MCF 10A (cell line): ENCODE data around the gene HRK. TPM values are rescaled to one million over a fixed set of nuclear protein-coding genes. Genes with fewer than 3 reads are reported as not detected.
A peak's percentile ranks its signal among the peaks of the same experiment; 100 is the strongest.

Source experiments
- BruUV-seq: library from RNA; stranded (reverse); fragments of 400-500 nt; replicated peaks from 2 replicates; lab custom pipeline; 2021; lab: Mats Ljungman, UMichigan
- CTCF ChIA-PET: fragments of 300-600 bp; sonication (Branson Sonifier 250); formaldehyde crosslinking; extraction: SDS; loops from one replicate; lab custom pipeline; 2021; ENCODE audit warnings: antibody characterized with exemption, inconsistent platforms; lab: Yijun Ruan, JAX
- POLR2A ChIA-PET: fragments of 300-600, 350-650 bp; sonication (Branson Sonifier 250); formaldehyde crosslinking; extraction: SDS; loops from one replicate; lab custom pipeline; 2020; ENCODE audit warnings: antibody characterized with exemption, inconsistent platforms; lab: Yijun Ruan, JAX
- DNase-seq: peaks from one replicate; pipeline ENCODE4 v3.0.0-alpha.2; 2018; ENCODE audit not compliant: unreplicated experiment
- H3K27ac Mint-ChIP-seq: one replicate; pipeline ENCODE4 v1.8.0; 2022; ENCODE audit warnings: mild to moderate bottlenecking, low read depth, mixed read lengths; ENCODE audit not compliant: unreplicated experiment
- H3K27me3 Mint-ChIP-seq: one replicate; pipeline ENCODE4 v1.8.0; 2022; ENCODE audit warnings: mixed read lengths; ENCODE audit not compliant: insufficient read depth, unreplicated experiment
- H3K36me3 Mint-ChIP-seq: one replicate; pipeline ENCODE4 v1.8.0; 2022; ENCODE audit warnings: mild to moderate bottlenecking, moderate library complexity, mixed read lengths; ENCODE audit not compliant: insufficient read depth, unreplicated experiment
- H3K4me1 Mint-ChIP-seq: one replicate; pipeline ENCODE4 v1.8.0; 2022; ENCODE audit warnings: mixed read lengths; ENCODE audit not compliant: insufficient read depth, unreplicated experiment
- H3K4me3 Mint-ChIP-seq: one replicate; pipeline ENCODE4 v1.8.0; 2022; ENCODE audit warnings: mild to moderate bottlenecking, moderate library complexity, mixed read lengths; ENCODE audit not compliant: unreplicated experiment
- H3K9me3 Mint-ChIP-seq: one replicate; pipeline ENCODE4 v1.8.0; 2022; ENCODE audit warnings: mixed read lengths; ENCODE audit not compliant: unreplicated experiment
- CTCF ChIP-seq: fragments of 200-600 bp; IDR thresholded peaks from one replicate; pipeline ENCODE4 v1.8.0; 2022; ENCODE audit warnings: antibody characterized with exemption, mild to moderate bottlenecking; ENCODE audit not compliant: unreplicated experiment
- intact Hi-C: fragments of 100-400 bp; cut with micrococcal nuclease; formaldehyde crosslinking; loops from 2 replicates; pipeline ENCODE4 v1.14.1; 2022
- total RNA-seq: library from RNA; stranded (reverse); gene quantifications from 2 replicates; pipeline ENCODE4 v1.2.3, GENCODE V29; 2022

Gene HRK
- total RNA-seq, 1 experiment from 2014 or later: 3.0 TPM

GRCh38 chr12:116813271-116814041 is 67.8 kb downstream of the HRK start:
- no peaks in the 10 kb centered on the region for H3K27me3 Mint-ChIP-seq
- H3K36me3 Mint-ChIP-seq: no peaks in the 10 kb centered on the region
- intact Hi-C loops: no loop called here
- H3K27ac Mint-ChIP-seq: no peak overlapping the region
- peak; percentile 98 for DNase-seq
- H3K4me1 Mint-ChIP-seq: peaks cover 14% of the 10 kb centered on the region
- no peaks in the 10 kb centered on the region for H3K9me3 Mint-ChIP-seq
- ChIA-PET CTCF (no interaction called here), POLR2A (interaction anchor here (0.6 to 0.9 kb wide), 2 partner anchors 65 to 228 kb away, joined by 3 read pairs; no protein-coding TSS in a partner anchor)
- TF ChIP-seq CTCF: no peak
- H3K4me3 Mint-ChIP-seq: no peak overlapping the region
- no TSS peak for BruUV-seq

GRCh38 chr12:116812238-116812637 is 69.0 kb downstream of the HRK start:
- BruUV-seq: no TSS peak
- H3K4me3 Mint-ChIP-seq: no peak overlapping the region
- H3K36me3 Mint-ChIP-seq: no peaks in the 10 kb centered on the region
- no peak overlapping the region for H3K27ac Mint-ChIP-seq
- no peak for DNase-seq
- H3K9me3 Mint-ChIP-seq: no peaks in the 10 kb centered on the region
- POLR2A ChIA-PET: interaction anchor here (0.8 kb wide), 1 partner anchor 264 kb away, joined by 3 read pairs; no protein-coding TSS in a partner anchor
- no peak for TF ChIP-seq CTCF
- H3K27me3 Mint-ChIP-seq: no peaks in the 10 kb centered on the region
- CTCF ChIA-PET: interaction anchor here (0.6 kb wide), 1 partner anchor 33 kb away, joined by 3 read pairs; no protein-coding TSS in a partner anchor
- H3K4me1 Mint-ChIP-seq: peaks cover 14% of the 10 kb centered on the region
- intact Hi-C loops: no loop called here

- no peaks in the 10 kb centered on the region for H3K9me3 Mint-ChIP-seq
- BruUV-seq: no TSS peak
- no peak for TF ChIP-seq CTCF
- H3K4me1 Mint-ChIP-seq: peaks cover 11% of the 10 kb centered on the region
- CTCF ChIA-PET: interaction anchor here (0.6 to 0.7 kb wide), 2 partner anchors 815 to 1050 kb away, joined by 3 to 4 read pairs; no protein-coding TSS in a partner anchor
- DNase-seq: no peak
- POLR2A ChIA-PET: interaction anchor here (0.7 kb wide), 2 partner anchors 18 to 72 kb away, joined by 3 to 6 read pairs; no protein-coding TSS in a partner anchor
- intact Hi-C loops: no loop called here
- no peaks in the 10 kb centered on the region for H3K36me3 Mint-ChIP-seq
- no peak overlapping the region for H3K27ac Mint-ChIP-seq
- no peak overlapping the region for H3K4me3 Mint-ChIP-seq
- no peaks in the 10 kb centered on the region for H3K27me3 Mint-ChIP-seq
Observed at GRCh38 chr12:116808113-116809105, 72.8 kb downstream of the HRK start.
